HG03432 (cell line): ENCODE results near the gene MYO6.

ENCODE experiments used
- ATAC-seq: cut with Tn5 transposase; IDR thresholded peaks from one replicate; pipeline ENCODE4 v1.9.1; 2021; ENCODE audit warnings: mild to moderate bottlenecking, moderate library complexity; ENCODE audit not compliant: unreplicated experiment

Gene MYO6

DNA sequence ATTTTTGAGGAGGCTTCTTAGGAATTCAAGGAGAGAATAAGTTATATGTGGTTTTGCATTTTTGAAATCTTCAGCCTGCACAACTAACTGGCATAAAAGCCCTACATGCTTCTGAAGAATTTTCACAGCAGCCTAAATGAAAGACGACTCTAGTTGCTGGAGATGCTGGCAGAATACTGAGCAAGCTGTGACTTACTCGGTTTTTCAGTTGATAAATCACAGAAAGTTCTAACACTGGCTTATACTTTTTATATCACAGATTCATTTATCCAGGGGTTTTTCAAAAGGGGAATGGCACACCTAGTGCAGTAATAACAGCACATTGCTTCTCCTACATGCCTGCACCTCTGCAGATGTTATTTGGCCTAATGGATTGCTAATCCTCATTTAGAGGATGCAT is 188.8 kb downstream of the MYO6 start:
- no peak for ATAC-seq

DNA sequence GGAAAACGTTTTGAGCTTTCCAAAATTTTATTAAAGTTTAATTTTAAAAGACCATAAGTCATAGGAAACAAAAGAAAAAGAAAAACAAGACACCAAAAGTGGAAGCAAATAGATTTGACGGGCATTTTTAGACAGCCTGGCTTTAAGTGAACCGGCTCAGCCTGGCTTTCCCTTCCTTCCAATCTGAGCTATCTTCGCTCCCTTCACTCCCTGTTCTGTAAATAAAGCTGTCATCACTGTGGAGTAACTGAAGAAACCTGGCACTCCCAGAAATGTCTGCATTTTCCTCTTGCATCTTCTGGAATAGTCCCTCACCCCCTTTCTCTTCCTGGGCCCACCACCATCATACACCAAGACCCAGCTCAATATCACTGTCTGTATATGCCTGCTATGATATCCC is 191.5 kb downstream of the MYO6 start:
- ATAC-seq = no peak

DNA sequence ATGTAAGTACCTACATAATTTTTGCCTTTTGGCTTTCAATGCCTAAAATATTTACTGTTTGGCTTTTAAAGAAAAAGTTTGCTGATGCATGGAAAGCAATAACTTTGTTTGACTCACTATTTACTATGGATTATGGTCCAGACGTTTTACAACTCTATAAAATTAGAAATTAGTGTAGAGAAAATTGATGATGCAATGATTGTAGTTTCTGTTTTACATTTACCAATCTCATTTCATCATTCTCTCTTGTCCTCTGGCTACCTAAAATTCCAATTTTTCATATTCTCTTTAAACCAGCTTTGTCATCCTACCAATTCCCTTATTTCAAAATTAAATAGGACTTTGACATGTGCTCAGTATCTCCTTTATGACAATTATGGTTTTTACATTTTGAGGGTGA is 192.5 kb downstream of the MYO6 start:
- no peak for ATAC-seq

DNA sequence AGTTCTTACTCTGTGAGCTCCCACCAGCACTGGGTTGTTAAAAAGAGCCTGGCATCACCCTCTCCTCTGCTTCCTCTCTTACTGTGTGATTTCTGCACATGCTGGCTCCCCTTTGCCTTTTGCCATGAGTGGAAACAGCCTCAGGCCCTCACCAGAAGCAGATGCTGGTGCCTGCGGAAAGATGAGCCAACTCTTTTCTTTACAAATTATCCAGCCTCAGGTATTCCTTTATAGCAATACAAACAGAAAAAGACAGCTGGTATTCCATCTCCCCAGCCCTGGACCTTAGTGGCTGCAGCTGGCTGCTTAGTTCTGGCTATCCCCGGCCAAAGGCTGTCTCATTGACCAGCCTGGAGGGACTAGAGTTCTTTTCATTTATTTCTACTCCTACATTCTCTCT is 194.3 kb downstream of the MYO6 start:
- no peak for ATAC-seq

DNA sequence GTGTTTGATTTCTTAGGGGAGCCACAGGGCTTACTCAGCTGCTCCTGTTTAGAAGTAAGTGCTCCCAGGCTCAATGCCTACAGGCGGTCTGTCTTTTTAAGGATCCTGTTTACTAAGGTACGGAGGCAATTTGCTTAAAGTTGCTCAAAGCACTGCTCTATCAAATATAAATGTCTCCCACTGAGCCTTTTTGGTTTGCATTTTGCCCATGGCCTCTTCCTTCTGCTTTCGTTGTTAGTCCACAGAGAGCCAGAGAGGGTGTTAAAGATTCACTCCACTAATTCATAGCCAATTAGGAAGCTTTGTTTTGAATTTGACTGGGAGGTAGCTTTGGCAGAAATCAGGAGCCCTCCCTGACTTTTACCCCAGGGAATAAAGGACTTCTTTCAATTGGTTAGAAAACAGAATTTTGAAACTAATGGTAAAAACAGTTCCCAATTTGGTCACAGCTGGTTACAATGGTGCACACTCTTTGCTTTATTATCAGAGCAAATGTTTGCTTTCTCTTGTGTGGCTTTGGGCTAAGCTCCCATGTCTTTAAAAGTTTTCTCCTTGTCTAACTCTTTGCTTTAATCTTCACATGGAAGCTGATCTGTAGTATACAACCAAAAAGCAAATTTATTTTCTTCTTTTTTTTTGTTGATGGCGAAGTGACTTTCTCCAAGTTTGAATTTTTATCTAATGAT is 197.2 kb downstream of the MYO6 start:
- ATAC-seq = peak; percentile 57

DNA sequence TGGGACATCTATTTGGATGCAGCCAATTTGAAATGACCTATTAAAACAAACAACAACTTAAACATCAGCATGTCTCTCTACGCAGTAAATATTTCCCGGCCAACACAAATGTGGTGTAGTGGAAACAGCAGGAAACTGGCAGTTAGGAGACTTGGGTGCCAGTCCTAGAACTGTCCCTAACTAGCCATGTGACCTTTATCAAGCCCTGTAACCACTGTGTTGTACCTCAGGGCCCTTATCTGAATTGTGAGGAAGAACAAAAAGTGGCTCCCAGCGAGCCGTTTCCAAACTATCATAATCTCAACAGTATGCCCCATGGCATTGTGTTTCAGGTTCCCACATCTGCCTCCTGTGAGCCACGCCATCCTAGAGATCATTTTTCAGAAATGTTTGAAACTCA is 198.9 kb downstream of the MYO6 start:
- no peak for ATAC-seq

DNA sequence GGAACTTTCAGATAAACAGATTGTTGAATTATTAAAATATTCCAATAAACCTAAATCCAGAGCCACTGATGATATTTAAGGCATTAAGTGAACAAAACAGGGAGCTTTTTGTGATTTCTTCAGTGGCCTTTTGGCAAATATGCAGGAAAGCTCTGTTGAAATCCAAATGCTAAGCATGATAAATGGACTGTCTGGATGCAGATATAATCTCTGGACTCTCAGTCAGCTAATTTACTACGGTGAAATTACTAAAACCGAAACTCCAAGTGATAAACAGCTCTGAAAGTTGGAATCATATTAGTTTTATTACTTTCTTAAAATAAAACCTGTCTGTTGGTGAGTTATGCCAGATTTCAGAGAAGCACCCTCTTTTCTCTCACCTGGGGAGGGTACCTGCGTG is 203.1 kb downstream of the MYO6 start:
- ATAC-seq = peak; percentile 51

DNA sequence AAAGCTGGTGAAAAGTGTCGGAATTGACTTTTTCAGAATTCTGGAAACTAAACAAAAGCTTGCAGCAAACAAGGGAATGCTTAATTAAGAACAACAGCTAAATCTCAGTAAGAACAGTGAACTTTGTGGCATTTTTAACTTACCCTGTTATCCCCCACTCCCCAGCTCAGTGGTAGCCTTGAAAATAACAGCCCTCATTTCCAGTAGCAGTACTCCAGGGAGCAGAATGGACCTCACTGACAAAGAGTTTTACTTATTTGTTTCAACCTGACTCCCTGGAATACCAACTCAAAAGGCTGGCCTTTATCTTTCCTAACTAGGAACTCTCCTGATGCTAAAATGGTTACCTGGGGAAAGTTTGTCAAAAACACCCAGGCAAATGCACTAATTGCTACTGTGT is 214.5 kb downstream of the MYO6 start:
- ATAC-seq = no peak

DNA sequence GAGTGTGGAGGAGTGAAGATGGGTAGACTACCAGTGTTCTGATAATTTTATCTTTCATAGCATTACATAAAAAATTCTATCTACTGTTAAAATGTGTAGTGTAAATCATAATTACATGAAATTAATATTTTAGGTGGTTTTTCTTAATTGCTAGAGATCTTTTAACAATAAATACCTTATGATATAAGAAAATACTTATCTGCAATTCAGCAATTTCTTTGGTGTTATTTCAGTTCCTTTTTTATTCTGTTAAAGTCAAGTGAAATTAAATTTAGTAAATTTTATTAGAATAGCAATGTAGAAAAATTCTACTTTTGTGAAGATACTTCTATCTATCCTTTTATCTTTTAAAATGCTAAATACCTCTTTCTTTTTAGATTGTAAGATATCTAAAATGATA is 219.1 kb downstream of the MYO6 start:
- no peak for ATAC-seq
